OCI-LY7 (cell line): ENCODE data around the gene EXOC3L2. TPM values are rescaled to one million over a fixed set of nuclear protein-coding genes. Genes with fewer than 3 reads are reported as not detected.

Source experiments
- BruUV-seq: library from RNA; stranded (reverse); fragments of 400-500 nt; replicated peaks from 2 replicates; lab custom pipeline; 2021; lab: Mats Ljungman, UMichigan
- CTCF ChIA-PET: fragments of 300-600 bp; sonication (Branson Sonifier 250); formaldehyde crosslinking; loops from one replicate; lab custom pipeline; 2022; ENCODE audit warnings: antibody characterized with exemption; ENCODE audit not compliant: unreplicated experiment; lab: Charles Lee
- POLR2A ChIA-PET: fragments of 300-600 bp; sonication (Branson Sonifier 250); formaldehyde crosslinking; loops from one replicate; lab custom pipeline; 2022; ENCODE audit warnings: antibody characterized with exemption; lab: Charles Lee
- DNase-seq: peaks from one replicate; pipeline ENCODE4 v3.0.0-alpha.2; 2015; ENCODE audit warnings: low spot score
- H2AFZ ChIP-seq: fragments of 200-600 bp; sonication (generic), shearing (Covaris generic); 2 replicates; pipeline ENCODE4 v1.6.1; 2014; ENCODE audit warnings: mild to moderate bottlenecking, antibody characterized with exemption, low read length, moderate library complexity
- H3K27ac ChIP-seq: fragments of 200-600 bp; sonication (generic); 2 replicates; pipeline ENCODE4 v1.5.1; 2014; ENCODE audit warnings: mixed run types, low read depth, mild to moderate bottlenecking, moderate library complexity, low read length, inconsistent platforms; ENCODE audit not compliant: poor library complexity, severe bottlenecking
- H3K36me3 ChIP-seq: fragments of 200-600 bp; sonication (generic); 2 replicates; pipeline ENCODE4 v1.6.1; 2014; ENCODE audit warnings: mild to moderate bottlenecking, antibody characterized with exemption, low read length, moderate library complexity, mixed read lengths; ENCODE audit not compliant: insufficient read depth
- H3K4me1 ChIP-seq: fragments of 200-600 bp; sonication (generic); 2 replicates; pipeline ENCODE4 v1.5.1; 2014; ENCODE audit warnings: mild to moderate bottlenecking, low read length; ENCODE audit not compliant: insufficient read depth, poor library complexity, severe bottlenecking
- H3K4me2 ChIP-seq: fragments of 200-600 bp; sonication (generic); 2 replicates; pipeline ENCODE4 v1.6.1; 2014; ENCODE audit warnings: mild to moderate bottlenecking, low read length
- H3K4me3 ChIP-seq: fragments of 200-600 bp; sonication (generic); 2 replicates; pipeline ENCODE4 v1.5.1; 2014; ENCODE audit warnings: mild to moderate bottlenecking, low read depth, low read length; ENCODE audit not compliant: poor library complexity, severe bottlenecking
- H3K79me2 ChIP-seq: fragments of 200-600 bp; sonication (generic); 2 replicates; pipeline ENCODE4 v1.6.1; 2016; ENCODE audit warnings: low read depth, mild to moderate bottlenecking, low read length, moderate library complexity, mixed read lengths; ENCODE audit not compliant: insufficient read depth
- H3K9me2 ChIP-seq: fragments of 200-600 bp; sonication (generic); 2 replicates; pipeline ENCODE4 v1.6.1; 2016; ENCODE audit warnings: mild to moderate bottlenecking, low read length, mixed read lengths; ENCODE audit not compliant: insufficient read depth
- H3K9me3 ChIP-seq: fragments of 200-600 bp; sonication (generic); 2 replicates; pipeline ENCODE4 v1.6.1; 2014; ENCODE audit warnings: mild to moderate bottlenecking, mixed run types, low read length, mixed read lengths
- H4K20me1 ChIP-seq: fragments of 200-600 bp; sonication (generic); 2 replicates; pipeline ENCODE4 v1.6.1; 2014; ENCODE audit warnings: mild to moderate bottlenecking, antibody characterized with exemption, low read length, moderate library complexity, mixed read lengths; ENCODE audit not compliant: insufficient read depth
- EZH2phosphoT487 ChIP-seq: fragments of 200-600 bp; sonication (generic); IDR thresholded peaks from 2 replicates; pipeline ENCODE4 v1.6.1; 2018; ENCODE audit warnings: low read depth, borderline replicate concordance, mild to moderate bottlenecking, mixed run types, antibody characterized with exemption, low read length, moderate library complexity, mixed read lengths
- intact Hi-C: fragments of 100-400 bp; cut with micrococcal nuclease; formaldehyde crosslinking; loops from one replicate; pipeline ENCODE4 v1.10.0; 2022; ENCODE audit not compliant: unreplicated experiment
- total RNA-seq, 2 experiments: library from RNA; depleted of rRNA in 1 of 2; stranded (reverse); fragments of >200 nt in 1 of 2; shearing (Covaris generic) in 1 of 2; gene quantifications; 2 replicates each; pipeline ENCODE4 v1.2.3, GENCODE V29; 2014 to 2022
- TF ChIP-seq, protein P1 (sequence below): fragments of 200-600 bp; sonication (generic); conservative IDR thresholded peaks from 2 replicates; pipeline ENCODE4 v1.5.1; 2014; ENCODE audit warnings: mild to moderate bottlenecking, antibody characterized with exemption, low read length, moderate library complexity, mixed read lengths

Gene EXOC3L2
- total RNA-seq, 2 experiments from 2014 or later, result not detected

DNA sequence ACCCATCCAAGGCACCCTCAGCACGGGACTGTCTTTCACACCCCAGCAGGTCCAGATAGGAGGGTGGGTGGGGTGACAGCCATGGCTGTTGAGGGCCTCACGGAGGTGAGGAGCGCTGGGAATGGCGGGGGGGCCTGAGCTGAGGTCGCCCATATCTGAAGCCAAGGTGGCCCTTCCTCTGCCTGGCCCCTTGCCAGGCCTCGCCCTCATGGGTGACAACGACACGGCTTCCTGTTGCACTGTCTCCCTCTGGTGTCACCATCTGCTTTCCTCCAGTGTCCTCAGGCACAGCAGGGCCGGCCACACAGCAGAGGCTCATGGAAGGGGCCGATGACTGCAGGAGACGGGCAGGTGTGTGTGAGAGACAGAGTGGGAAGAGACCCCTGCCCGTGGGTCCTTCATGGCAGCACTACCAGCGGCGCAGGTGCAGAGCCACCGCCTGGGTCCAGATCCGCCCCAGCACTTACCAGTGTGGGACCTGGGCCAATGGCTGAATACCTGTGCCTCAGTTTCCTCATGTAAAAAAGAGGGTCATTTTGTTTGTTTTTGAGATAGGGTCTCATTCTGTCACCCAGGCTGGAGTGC, 76.3 kb downstream of the EXOC3L2 start:
- no peaks in the 10 kb centered on the region for H4K20me1 ChIP-seq
- no peak for TF ChIP-seq EZH2phosphoT487
- DNase-seq, result no peak
- intact Hi-C loops, result no loop called here
- no peaks in the 10 kb centered on the region for H3K9me2 ChIP-seq
- no peak overlapping the region for H3K27ac ChIP-seq
- H3K36me3 ChIP-seq, result no peaks in the 10 kb centered on the region
- H3K4me3 ChIP-seq, result no peak overlapping the region
- H2AFZ ChIP-seq, result no peak overlapping the region
- ChIA-PET CTCF (no interaction called here), POLR2A (interaction anchor here (0.6 kb wide), 1 partner anchor 163 kb away, joined by 3 read pairs; no protein-coding TSS in a partner anchor)
- H3K79me2 ChIP-seq, result no peaks in the 10 kb centered on the region
- H3K4me2 ChIP-seq, result no peak overlapping the region
- H3K9me3 ChIP-seq, result no peaks in the 10 kb centered on the region
- H3K4me1 ChIP-seq, result peaks cover 26% of the 10 kb centered on the region
- no TSS peak for BruUV-seq

GRCh38 chr19:45166723-45167252, 78.4 kb downstream of the EXOC3L2 start:
- Histone ChIP-seq H3K27ac (no peak overlapping the region), H3K36me3 (no peaks in the 10 kb centered on the region), H3K4me1 (peaks cover 23% of the 10 kb centered on the region), H3K9me3 (no peaks in the 10 kb centered on the region), H3K4me3 (no peak overlapping the region), H4K20me1 (no peaks in the 10 kb centered on the region), H3K4me2 (no peak overlapping the region), H3K9me2 (no peaks in the 10 kb centered on the region), H3K79me2 (no peaks in the 10 kb centered on the region), H2AFZ (no peak overlapping the region)
- no TSS peak for BruUV-seq
- CTCF ChIA-PET, result no interaction called here
- TF ChIP-seq, protein P1, sequence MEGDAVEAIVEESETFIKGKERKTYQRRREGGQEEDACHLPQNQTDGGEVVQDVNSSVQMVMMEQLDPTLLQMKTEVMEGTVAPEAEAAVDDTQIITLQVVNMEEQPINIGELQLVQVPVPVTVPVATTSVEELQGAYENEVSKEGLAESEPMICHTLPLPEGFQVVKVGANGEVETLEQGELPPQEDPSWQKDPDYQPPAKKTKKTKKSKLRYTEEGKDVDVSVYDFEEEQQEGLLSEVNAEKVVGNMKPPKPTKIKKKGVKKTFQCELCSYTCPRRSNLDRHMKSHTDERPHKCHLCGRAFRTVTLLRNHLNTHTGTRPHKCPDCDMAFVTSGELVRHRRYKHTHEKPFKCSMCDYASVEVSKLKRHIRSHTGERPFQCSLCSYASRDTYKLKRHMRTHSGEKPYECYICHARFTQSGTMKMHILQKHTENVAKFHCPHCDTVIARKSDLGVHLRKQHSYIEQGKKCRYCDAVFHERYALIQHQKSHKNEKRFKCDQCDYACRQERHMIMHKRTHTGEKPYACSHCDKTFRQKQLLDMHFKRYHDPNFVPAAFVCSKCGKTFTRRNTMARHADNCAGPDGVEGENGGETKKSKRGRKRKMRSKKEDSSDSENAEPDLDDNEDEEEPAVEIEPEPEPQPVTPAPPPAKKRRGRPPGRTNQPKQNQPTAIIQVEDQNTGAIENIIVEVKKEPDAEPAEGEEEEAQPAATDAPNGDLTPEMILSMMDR, result no peak
- TF ChIP-seq EZH2phosphoT487, result no peak
- POLR2A ChIA-PET, result interaction anchor here (0.6 kb wide), 1 partner anchor 29 kb away, joined by 6 read pairs; no protein-coding TSS in a partner anchor
- no peak for DNase-seq
- intact Hi-C loops, result no loop called here

DNA sequence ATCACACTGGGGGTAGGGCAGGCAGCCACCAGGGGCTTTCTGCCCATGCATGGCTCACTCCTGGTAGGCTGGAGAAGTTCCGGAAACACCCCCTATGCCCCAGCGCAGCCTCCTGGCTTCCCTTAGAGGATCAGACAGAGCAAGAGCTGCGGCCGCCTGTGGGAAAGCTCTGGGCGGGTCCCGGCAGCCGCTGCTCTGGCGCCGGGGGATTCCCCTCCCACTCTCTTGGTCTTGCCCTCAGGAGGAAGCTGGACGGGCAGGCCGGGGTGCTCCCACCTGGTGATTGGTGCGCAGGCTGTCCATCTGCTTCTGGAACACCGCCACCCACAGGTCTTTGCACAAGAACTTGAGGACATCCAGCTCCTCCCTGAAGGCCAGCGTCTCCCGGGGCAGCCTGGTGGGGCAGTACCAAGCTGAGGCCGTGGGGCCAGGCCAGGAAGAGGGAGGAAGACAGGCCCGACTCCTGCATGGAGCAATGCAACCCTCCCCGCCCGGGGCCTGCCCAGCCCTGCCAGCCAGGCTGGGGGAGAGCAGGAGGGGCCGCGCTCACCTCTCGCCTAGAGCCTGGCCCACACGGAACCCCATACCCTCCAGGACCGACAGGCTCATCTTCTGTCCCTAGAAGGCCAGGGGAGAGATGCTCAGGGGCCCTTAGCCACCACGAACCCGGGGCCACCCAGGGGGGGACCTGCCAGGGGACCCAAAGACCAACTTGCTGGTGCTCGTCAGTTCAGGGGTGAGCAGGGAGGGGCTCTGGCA, 80.5 kb downstream of the EXOC3L2 start:
- DNase-seq, result peak; percentile 48
- Histone ChIP-seq H3K9me3 (no peaks in the 10 kb centered on the region), H2AFZ (no peak overlapping the region), H3K9me2 (no peaks in the 10 kb centered on the region), H3K79me2 (no peaks in the 10 kb centered on the region), H3K4me3 (no peak overlapping the region), H4K20me1 (no peaks in the 10 kb centered on the region), H3K27ac (no peak overlapping the region), H3K4me1 (peaks cover 16% of the 10 kb centered on the region), H3K4me2 (peak overlapping the region; percentile 24; the same call in 1 of the 2 replicates), H3K36me3 (no peaks in the 10 kb centered on the region)
- ChIA-PET CTCF (no interaction called here), POLR2A (no interaction called here)
- no peak for TF ChIP-seq EZH2phosphoT487
- TF ChIP-seq, protein P1, result peak; percentile 42
- intact Hi-C loops, result no loop called here
- BruUV-seq, result no TSS peak
